Mesenteric fat pad (tissue), 1 donor: ENCODE measurements around the gene ZNF526. TPM values are rescaled to one million over a fixed set of nuclear protein-coding genes. Genes with fewer than 3 reads are reported as not detected.
A peak's percentile ranks its signal among the peaks of the same experiment; 100 is the strongest.

ENCODE experiments used
- DNase-seq: peaks from one replicate; pipeline ENCODE4 v3.0.0-alpha.2; 2020; ENCODE audit warnings: low spot score
- total RNA-seq: library from RNA; stranded (reverse); fragmentation: NEBNext Ultra II Directional; extraction: Animal tissue kit (Norgen Biotek cat#: 25700); gene quantifications from one replicate; pipeline ENCODE4 v1.2.1, GENCODE V29; 2021
- donor health status: DM: yes; HTN: yes; CAD: no.

The ZNF526 gene
- total RNA-seq, 1 donor from 2014 or later = 8.1 TPM

DNA sequence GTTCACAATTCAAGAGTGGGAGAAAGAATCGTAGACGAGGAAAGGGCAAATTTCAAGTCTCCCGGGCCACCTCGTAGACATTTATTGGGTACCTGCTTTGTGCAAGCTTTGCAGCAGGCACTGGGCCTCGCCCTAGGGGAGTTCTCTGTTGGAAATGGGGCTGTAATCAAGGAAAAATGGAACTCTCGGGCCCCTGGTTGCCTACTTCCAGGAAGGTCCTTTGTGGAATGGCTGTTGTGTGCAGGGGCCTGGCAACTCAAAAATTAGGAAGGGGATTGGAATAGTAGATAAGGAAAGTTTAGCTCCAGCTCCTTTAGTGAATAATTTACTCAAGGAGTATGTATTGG, 612 bp downstream of the ZNF526 start:
- DNase-seq = no peak

DNA sequence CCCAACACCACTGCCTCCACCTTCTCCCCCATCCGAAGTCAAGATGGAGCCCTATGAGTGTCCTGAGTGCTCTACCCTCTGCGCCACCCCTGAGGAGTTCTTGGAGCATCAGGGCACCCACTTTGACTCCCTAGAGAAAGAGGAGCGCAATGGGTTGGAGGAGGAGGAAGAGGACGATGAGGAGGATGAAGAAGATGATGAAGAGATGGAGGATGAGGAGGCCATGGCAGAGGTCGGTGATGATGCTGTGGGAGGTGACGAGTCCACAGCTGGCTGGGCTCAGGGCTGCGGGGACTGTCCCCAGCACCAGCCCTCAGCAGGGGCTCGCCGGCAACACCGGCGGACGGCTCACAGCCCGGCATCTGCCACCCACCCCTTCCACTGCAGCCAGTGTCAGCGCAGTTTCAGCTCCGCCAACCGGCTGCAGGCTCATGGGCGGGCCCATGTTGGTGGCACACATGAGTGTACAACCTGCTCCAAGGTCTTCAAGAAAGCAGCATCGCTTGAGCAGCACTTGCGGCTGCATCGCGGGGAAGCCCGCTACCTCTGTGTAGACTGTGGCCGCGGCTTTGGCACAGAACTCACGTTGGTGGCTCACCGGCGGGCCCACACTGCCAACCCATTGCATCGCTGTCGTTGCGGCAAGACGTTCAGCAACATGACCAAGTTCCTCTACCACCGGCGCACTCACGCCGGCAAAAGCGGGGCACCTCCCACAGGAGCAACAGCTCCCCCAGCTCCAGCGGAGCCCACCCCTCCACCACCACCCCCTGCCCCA, 5.0 kb downstream of the ZNF526 start:
- no peak for DNase-seq

- no peak for DNase-seq
Measured at GRCh38 chr19:42225718-42226292, 5.7 kb downstream of the ZNF526 start.

GRCh38 chr19:42226886-42227285, 6.8 kb downstream of the ZNF526 start:
- no peak for DNase-seq

GRCh38 chr19:42228641-42229040, 8.5 kb downstream of the ZNF526 start:
- no peak for DNase-seq

- no peak for DNase-seq
Measured at GRCh38 chr19:42229301-42229854, 9.3 kb downstream of the ZNF526 start.

- no peak for DNase-seq
Measured at GRCh38 chr19:42229855-42230351, 9.8 kb downstream of the ZNF526 start.

DNA sequence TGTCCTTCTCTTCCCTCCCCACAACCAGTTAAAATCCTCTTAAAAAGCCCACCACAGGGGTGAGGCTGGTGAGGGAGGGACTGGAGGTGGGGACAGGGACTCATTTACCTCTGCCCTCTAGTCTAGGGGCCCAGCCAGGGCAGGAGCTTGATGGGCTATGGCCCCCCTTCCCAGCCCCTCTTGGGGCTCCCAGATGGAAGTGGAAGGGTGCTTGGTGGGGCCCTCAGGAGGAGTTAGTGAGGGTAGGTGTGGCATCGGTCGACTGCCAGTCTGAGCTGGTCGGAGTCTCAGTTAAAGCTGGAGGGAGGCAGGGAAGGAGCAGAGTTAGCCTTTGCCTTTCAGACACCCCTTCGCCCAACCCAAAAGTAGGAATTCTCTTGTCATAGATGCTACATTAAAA, 10.5 kb downstream of the ZNF526 start:
- DNase-seq = no peak

DNA sequence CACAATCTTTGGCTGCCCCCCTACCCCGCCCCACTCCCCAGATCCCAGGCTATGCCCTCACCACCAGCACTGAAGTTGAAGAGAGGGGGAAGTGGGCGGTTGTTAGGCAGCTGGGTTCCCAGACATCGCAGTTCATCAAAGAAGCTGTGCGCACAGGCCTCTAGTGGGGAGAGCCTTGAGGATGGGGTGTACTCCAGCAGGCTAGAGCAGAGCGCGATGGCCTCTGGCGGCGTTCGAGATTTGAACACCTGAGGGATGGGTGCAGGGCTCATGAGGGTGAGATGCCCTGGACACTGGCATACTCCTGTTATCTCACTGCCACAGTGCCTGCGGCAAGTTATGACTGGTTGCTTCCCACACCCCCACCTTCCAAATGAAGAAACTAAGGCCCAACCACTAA, 12.3 kb downstream of the ZNF526 start:
- no peak for DNase-seq

DNA sequence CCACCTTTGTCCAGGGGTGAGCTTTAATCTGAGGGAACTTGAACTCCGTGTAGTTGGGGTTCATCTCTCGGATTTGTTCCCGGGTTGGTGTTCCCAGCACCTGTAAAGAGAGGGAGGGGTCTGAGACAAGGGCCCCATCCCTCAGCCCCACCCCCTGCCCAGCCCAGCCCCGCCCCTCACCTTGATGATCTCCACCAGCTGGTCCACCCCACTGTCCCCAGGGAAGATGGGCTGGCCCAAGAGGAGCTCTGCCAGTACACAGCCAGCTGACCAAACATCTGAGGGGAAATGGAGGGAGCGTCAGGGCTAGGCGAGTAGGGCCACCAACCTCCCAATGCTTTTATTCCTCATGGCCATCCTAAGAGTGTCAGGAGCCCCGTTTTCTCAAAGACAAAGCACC, 13.0 kb downstream of the ZNF526 start:
- DNase-seq = no peak

DNA sequence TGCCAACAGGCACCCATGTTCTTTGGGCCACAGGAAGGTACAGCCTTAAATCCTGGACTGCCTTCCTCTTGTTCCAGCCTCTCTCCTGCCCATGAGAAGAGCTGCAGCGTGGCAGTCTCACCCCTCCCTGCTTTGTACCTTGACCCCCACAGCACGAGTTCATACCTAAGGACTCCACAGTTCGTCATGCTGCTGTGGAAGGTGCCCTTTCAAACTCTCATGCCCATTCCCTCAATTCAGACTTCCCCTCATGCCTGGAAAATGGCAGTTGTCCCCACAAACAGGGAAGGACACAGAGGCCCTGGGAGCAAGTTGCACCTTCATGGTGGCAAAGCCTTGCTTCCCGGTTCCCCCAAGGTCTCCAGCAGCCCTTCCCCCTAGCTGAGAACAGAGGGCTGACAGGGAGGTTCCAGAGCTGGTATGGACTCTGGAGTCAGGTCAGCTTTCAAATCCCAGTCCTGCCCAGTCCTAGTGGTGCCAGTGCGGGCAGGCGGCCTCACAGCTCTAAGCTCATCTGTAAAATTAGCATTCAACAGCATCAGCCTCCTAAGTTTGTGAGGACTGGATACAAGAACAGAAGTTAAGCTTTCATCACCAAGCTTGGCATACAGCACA, 13.7 kb downstream of the ZNF526 start:
- no peak for DNase-seq

- DNase-seq = no peak
Measured at GRCh38 chr19:42234364-42234763, 14.3 kb downstream of the ZNF526 start.

DNA sequence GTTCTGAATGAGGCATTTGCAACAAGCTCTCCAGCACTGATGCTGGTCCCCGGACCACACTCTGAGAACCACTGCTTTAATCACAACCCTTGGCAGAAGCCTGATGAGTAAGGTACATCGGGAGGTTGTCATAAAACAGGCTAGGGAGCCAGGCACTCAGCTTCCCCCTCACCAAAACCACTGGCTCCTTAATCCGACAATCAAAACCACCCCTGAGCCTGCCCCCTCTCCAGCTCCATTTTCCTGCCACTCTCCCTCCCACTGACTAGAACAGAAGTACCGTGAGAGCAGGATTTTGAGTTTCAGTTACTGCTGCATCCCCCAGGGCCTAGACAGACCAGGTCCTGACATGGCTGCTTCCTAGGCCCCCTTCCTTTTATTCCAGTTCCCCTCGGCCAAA, 15.1 kb downstream of the ZNF526 start:
- no peak for DNase-seq

DNA sequence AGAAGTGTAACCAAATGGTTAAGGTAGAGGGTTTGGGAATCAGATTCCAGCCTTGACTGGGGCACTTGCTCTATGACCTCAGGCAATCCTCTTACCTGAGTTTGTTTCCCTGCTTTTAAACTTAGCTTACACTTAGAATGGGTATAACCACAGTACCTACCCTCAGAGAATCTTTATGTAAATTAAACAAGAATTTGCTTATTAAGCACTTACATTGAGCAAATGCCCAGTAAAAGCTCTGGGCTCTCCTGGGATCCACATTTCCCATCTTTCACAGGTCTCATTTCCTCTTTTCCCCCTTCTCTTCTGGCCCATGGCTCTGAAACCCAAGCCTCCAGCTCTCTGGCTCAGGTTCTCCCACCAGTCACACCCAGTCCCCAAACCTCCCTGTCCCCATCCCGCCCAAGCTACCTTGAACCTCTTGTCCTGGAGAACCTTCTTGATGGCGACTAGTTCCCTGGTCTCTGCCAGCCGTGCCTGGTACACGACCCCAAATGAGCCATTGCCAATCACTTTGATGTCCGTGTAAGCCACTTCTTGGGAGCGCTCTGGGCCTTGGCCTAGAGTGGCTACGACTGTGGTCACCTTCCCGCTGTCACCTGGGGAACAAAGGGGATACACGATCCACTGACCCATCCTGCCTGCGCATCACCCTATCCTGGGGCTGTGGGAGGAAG, 19.6 kb downstream of the ZNF526 start:
- DNase-seq = no peak

GRCh38 chr19:42241279-42241678, 21.2 kb downstream of the ZNF526 start:
- DNase-seq = no peak

DNA sequence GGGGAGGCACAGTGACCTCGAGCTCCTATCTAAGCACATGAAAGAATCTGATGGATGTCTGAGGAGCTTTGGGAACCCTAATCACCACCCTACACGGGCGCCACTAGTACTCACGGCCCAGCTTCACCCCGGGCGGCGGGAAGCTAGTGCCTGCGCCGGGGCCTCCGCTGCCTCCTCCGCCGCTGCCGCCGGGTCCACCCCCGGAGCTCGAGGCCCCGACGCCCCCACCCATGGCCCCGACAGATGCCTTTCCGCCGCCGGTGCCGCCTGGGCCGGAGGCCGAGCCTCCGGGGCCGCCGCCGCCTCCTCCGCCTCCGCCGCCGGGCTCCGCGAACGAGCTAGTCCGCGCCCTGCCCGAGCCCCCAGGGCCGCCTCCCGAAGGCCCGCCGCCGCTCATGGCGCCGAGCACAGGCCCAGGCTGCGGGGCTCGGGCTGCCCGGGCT, 22.0 kb downstream of the ZNF526 start:
- DNase-seq = no peak

DNA sequence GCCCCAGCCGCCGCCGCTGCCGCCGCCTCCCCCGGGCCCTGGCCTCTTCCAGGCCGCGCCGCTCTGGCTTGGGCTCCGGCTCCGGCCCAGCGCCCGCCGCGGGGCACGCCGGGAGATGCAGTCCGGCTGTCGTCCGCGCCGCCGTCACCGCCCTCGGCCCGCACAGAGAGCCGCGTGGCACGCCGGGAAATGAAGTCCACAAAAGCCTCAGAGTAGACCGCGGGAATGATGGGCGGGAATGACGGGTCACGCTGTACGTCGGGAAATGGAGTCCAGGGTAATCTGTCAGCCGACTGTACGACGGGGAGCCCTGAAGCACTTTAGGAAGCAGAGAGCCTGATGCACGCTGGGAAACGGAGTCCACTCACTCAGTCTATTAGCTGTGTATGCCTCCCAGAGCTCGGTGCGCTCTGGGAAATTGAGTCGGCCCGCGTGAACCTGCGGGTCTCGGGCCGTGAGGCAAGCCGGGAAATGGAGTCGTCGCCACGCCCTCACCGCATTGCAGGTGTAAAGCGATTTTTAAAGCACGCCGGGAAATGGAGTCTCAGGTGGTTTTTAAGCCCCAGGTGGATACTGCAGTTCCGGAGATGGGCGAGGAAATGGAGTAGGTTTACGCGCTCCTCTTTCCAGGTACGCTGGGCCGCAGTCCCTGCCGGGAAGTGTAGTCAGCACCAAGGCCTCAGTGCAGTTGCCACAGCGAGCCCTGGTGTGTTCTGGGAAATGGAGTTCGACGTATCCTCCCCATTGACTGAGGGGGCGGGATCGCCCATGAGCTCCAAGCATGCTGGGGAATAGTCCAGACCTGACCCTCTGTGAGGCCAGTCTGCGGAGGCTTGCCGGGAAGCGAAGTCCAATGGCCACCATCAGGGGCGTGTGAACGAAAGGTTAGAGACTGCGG, 22.6 kb downstream of the ZNF526 start, which contains the start of gene GSK3A:
TSS of gene GSK3A (minus strand) at position 91 of the 898 bp plus-strand sequence. CDS start 137 bp downstream, outside the sequence.
- DNase-seq = peak; percentile 99

- DNase-seq = peak; percentile 97
Measured at GRCh38 chr19:42244347-42245220, 24.5 kb downstream of the ZNF526 start.

GRCh38 chr19:42245231-42245630, 25.1 kb downstream of the ZNF526 start:
- no peak for DNase-seq
